GM21367 (cell line): Measurements from ENCODE around the gene GGT6.

Source experiments
- ATAC-seq: cut with Tn5 transposase; IDR thresholded peaks from one replicate; pipeline ENCODE4 v1.9.1; 2021; ENCODE audit not compliant: unreplicated experiment

GGT6 gene

DNA sequence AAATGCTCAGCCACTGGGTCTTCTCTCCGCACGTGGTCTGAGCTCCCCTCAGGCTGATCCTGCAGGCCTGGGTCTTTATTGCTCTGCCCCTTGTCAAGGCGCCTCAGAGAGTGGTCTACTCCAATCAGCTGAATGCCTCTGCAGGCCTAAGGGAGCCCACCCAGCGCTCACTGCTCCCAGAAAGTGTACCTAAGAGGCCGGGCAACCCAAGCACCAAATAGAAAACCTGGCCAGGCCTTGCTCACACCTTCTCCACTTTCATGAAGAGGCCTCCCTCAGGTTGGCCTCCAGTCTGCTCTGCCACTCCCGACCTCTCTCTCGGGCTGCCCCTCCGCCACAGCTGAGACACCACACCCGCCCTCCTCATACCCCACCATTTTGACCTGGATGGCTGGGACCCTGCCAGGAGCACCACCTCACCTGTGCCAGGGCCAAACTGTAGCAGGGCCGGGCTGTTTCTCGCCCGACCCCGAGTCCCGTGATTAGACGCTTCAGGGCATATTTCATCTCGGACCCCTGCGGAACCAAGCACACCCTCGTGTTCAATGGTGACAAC is 5.9 kb downstream of the GGT6 start:
- no peak for ATAC-seq

DNA sequence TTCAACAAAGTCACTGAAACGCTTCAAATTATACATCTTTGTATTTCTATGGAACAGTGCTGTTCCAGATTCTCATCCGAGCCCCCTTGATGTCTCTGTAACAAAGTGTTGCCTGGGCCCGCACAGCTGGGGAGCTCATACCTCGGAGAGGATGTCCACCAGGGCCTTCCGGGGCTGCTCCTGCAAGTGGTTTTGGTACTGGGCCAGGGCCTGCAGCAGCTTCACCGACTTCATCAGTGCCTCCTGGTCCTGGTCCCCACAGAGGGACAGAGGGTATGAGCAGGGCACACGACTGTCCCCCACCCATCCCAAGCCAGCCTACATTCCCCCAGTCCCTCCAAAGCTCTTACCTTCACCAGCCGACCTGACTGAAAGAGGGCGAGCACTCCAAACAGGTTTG is 6.7 kb downstream of the GGT6 start:
- no peak for ATAC-seq

- no peak for ATAC-seq
These were observed 8.4 kb downstream of the GGT6 start for GRCh38 chr17:4551796-4552525.

DNA sequence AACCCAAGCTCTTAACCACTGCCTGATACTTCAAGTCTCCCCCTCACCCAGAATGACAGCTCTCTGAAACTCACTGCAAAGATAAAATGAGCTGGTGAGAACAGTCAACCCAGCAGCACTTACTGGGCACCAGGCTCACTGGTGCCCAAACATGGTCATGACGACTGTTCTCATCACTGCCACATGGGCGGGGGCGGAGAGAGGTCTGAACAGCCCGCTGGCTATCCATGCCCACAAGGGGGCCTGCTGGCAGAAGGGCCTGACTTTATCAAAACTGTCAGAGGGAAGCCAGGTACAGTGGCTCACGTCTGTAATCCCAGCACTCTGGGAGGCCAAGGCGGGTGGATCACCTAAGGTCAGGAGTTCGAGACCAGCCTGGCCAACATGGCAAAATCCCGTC is 9.2 kb downstream of the GGT6 start:
- ATAC-seq, result no peak

- no peak for ATAC-seq
These were observed 9.8 kb downstream of the GGT6 start for GRCh38 chr17:4550534-4551039.

- ATAC-seq, result no peak
These were observed 10.4 kb downstream of the GGT6 start for GRCh38 chr17:4549781-4550533.

GRCh38 chr17:4548721-4549531 is 11.5 kb downstream of the GGT6 start:
- ATAC-seq, result no peak

DNA sequence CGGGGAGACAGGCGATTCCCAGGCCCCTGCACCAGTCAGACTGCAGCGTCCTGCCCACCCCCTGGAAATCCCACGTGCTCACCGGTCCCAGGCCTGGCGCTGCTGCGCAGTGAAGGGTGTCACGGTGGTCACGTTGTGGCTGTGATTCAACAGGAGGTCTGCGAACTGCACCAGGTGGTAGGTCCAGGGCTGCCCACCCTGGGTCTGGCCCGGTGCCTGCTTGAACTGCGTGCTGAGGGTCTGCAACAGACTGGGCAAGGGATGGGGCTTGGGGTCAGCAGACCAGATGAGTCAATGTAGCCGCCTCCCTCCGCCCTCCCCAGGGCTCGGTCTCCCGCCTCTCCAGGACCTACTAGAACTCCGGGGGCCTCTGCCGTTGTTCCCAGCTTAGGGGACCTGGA is 12.3 kb downstream of the GGT6 start:
- ATAC-seq, result no peak

GRCh38 chr17:4547118-4547906 is 13.1 kb downstream of the GGT6 start:
- no peak for ATAC-seq

GRCh38 chr17:4545217-4545951 is 15.0 kb downstream of the GGT6 start:
- ATAC-seq, result no peak

- ATAC-seq, result no peak
These were observed 15.5 kb downstream of the GGT6 start for GRCh38 chr17:4544951-4545216.

- ATAC-seq, result no peak
These were observed 16.0 kb downstream of the GGT6 start for GRCh38 chr17:4544135-4544950.

DNA sequence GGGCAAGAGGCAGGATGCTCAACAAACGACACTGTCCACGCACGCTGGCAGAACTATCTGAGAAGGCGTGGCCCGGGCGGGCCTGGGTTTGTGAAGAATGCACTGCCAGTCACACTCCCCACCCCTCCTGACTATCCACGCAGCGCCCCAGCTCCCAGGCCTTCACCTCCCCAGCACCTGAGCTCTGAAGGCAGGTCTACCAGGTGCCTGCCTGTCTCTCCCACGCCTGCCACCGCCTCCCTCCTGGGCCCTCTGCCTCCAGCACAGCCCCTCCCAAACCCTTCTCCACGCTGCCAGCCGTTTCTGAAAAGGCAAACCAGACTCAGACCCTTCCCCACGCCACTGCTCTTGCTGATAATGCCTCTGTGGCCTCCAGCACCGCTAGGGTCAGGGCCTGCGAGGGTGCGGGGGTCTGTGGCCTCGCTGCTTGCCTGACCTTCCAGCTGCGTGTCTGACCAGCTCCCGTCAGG is 16.8 kb downstream of the GGT6 start:
- no peak for ATAC-seq

DNA sequence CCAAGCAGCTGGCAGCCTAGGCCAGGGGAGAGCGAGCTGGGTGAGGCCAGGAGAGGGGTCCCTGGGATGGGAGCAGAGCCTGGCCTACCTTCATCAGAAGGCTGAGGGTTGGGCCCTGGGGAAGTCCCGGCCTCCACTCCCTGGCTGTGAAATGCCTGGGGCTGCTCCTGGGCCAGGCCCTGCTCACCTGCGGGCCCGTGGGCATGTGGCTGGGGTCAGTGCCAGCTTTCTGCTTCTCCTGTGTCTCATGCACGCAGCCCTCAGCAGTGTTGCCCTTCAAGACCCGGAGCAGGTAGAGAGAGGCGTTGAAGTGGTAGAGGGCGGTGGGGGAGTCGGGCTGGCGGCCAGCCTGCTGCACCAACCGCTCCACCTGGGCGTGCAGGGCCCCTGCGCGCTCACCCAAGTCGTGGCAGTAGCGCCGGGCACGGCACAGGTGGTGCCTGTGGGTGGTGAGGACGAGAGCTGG is 17.6 kb downstream of the GGT6 start:
- ATAC-seq, result no peak

- ATAC-seq, result no peak
These were observed 18.2 kb downstream of the GGT6 start for GRCh38 chr17:4542003-4542725.

- ATAC-seq, result no peak
These were observed 18.9 kb downstream of the GGT6 start for GRCh38 chr17:4541328-4542002.

GRCh38 chr17:4540687-4541327 is 19.6 kb downstream of the GGT6 start:
- ATAC-seq, result no peak
